Endothelial cell of umbilical vein (primary cell): Measurements from ENCODE around the gene CAV1. TPM values are rescaled to one million over a fixed set of nuclear protein-coding genes. Genes with fewer than 3 reads are reported as not detected.
A peak's percentile ranks its signal among the peaks of the same experiment; 100 is the strongest.

Source experiments
- BruUV-seq: library from RNA; stranded (reverse); fragments of 400-500 nt; replicated peaks from 2 replicates; lab custom pipeline; 2021; lab: Mats Ljungman, UMichigan
- CTCF ChIA-PET: fragments of 300-600, 350-600 bp; sonication (Branson Sonifier 250); formaldehyde crosslinking; loops from one replicate; lab custom pipeline; 2021; ENCODE audit warnings: antibody characterized with exemption, inconsistent platforms; lab: Charles Lee
- POLR2A ChIA-PET: fragments of 300-600, 350-600 bp; sonication (Branson Sonifier 250); formaldehyde crosslinking; loops from one replicate; lab custom pipeline; 2021; ENCODE audit warnings: antibody characterized with exemption, inconsistent platforms; lab: Charles Lee
- DNase-seq: peaks from one replicate; pipeline ENCODE4 v3.0.0-alpha.2; 2011; ENCODE audit warnings: low read depth, low spot score
- FAIRE-seq: peaks from 2 replicates; lab custom pipeline; 2011; peaks lifted over from hg19 to GRCh38; lab: Jason Lieb, UNC
- H2AFZ ChIP-seq: 2 replicates; pipeline ENCODE4 v1.6.0; 2012; ENCODE audit warnings: low read depth, low read length, control low read depth, inconsistent platforms
- H3K27ac ChIP-seq: 2 replicates; pipeline ENCODE4 v1.5.1; 2011; ENCODE audit warnings: low read depth, mild to moderate bottlenecking, control low read depth, low read length, moderate library complexity; ENCODE audit not compliant: insufficient read depth
- H3K27me3 ChIP-seq, 2 experiments: 2 replicates each; pipeline versions ENCODE4 v1.6.0 to v1.6.1; 2011; ENCODE audit warnings: low read length in 2 of 2, mixed read lengths in 1 of 2; ENCODE audit not compliant: control insufficient read depth in 2 of 2, insufficient read depth in 2 of 2
- H3K36me3 ChIP-seq, 2 experiments: 2 replicates in 1 of 2; 3 replicates in 1 of 2; pipeline ENCODE4 v1.5.1; 2011; ENCODE audit warnings: low read length in 2 of 2, mild to moderate bottlenecking in 1 of 2, moderate library complexity in 1 of 2; ENCODE audit not compliant: control insufficient read depth in 2 of 2, insufficient read depth in 2 of 2; ENCODE audit errors: extremely low read depth in 1 of 2
- H3K4me1 ChIP-seq: 3 replicates; pipeline ENCODE4 v1.5.1; 2011; ENCODE audit warnings: mild to moderate bottlenecking, low read length; ENCODE audit not compliant: control insufficient read depth, insufficient read depth; ENCODE audit errors: extremely low read depth
- H3K4me2 ChIP-seq: 2 replicates; pipeline ENCODE4 v1.6.1; 2011; ENCODE audit warnings: low read length, control low read depth, mixed read lengths; ENCODE audit not compliant: insufficient read depth
- H3K4me3 ChIP-seq, 3 experiments: fragments of 200-600 bp in 1 of 3; sonication (generic), shearing (Covaris generic) in 1 of 3; replicated peaks in 1 of 3; 2 replicates each; pipeline ENCODE4 v1.5.1; 2011 to 2016; ENCODE audit warnings: control low read depth in 3 of 3, low read length in 3 of 3, mild to moderate bottlenecking in 2 of 3, inconsistent platforms in 1 of 3, low read depth in 1 of 3, moderate library complexity in 1 of 3; ENCODE audit not compliant: insufficient read depth in 1 of 3
- H3K79me2 ChIP-seq: 2 replicates; pipeline ENCODE4 v1.6.0; 2012; ENCODE audit warnings: low read length, inconsistent platforms; ENCODE audit not compliant: control insufficient read depth, insufficient read depth
- H3K9ac ChIP-seq: replicated peaks from 2 replicates; pipeline ENCODE3; 2011; ENCODE audit warnings: low read length, control low read depth; ENCODE audit not compliant: insufficient read depth; ENCODE audit errors: extremely low read depth
- H3K9me1 ChIP-seq: replicated peaks from 3 replicates; pipeline ENCODE4 v1.6.0; 2011; ENCODE audit warnings: mild to moderate bottlenecking, low read length; ENCODE audit not compliant: control insufficient read depth, insufficient read depth; ENCODE audit errors: extremely low read depth
- H3K9me3 ChIP-seq: replicated peaks from 2 replicates; pipeline ENCODE4 v1.5.1; 2012; ENCODE audit warnings: low read length, inconsistent platforms; ENCODE audit not compliant: control insufficient read depth, insufficient read depth
- H4K20me1 ChIP-seq: replicated peaks from 2 replicates; pipeline ENCODE3; 2011; ENCODE audit warnings: mild to moderate bottlenecking, low read length; ENCODE audit not compliant: control insufficient read depth, insufficient read depth; ENCODE audit errors: extremely low read depth
- GATA2 ChIP-seq: IDR thresholded peaks from 2 replicates; pipeline ENCODE4 v1.7.0; 2011; ENCODE audit warnings: low read depth, mild to moderate bottlenecking, moderate library complexity, mixed read lengths, low read length; ENCODE audit not compliant: insufficient read length, insufficient read depth
- JUN ChIP-seq: IDR thresholded peaks from 2 replicates; pipeline ENCODE4 v1.6.1; 2011; ENCODE audit warnings: borderline replicate concordance, low read depth; ENCODE audit not compliant: insufficient read length, insufficient read depth
- MYC ChIP-seq: IDR thresholded peaks from one replicate; pipeline ENCODE4 v1.6.1; 2011; ENCODE audit warnings: mild to moderate bottlenecking, low read depth, low read length
- POLR2AphosphoS5 ChIP-seq: IDR thresholded peaks from 2 replicates; pipeline ENCODE4 v1.6.1; 2012; ENCODE audit warnings: low read depth, mild to moderate bottlenecking, control low read depth, low read length, moderate library complexity; ENCODE audit not compliant: insufficient read depth
- dilution Hi-C: fragments of 300-500 bp; cut with MboI; formaldehyde crosslinking; loops from one replicate; pipeline ENCODE4 v1.15.0; 2019; ENCODE audit warnings: low sequenced_read_pairs; ENCODE audit not compliant: extremely low pct_ligation_motif_present
- intact Hi-C: fragments of 100-400 bp; cut with micrococcal nuclease; formaldehyde crosslinking; loops from one replicate; pipeline ENCODE4 v1.10.0; 2022
- polyA plus RNA-seq, 4 experiments: library from polyadenylated mRNA; depleted of rRNA in 3 of 4; stranded (reverse) in 3 of 4; unstranded in 1 of 4; fragments of >200 nt; gene quantifications; 2 replicates each; pipeline versions ENCODE4 v1.2.1 to v1.2.3, GENCODE V29; 2011 to 2012; ENCODE audit warnings: missing spikeins in 1 of 4
- total RNA-seq: library from RNA; stranded (reverse); gene quantifications from 2 replicates; pipeline ENCODE4 v1.2.3, GENCODE V29; 2021
- TF ChIP-seq, protein P1 (sequence below): IDR thresholded peaks from 2 replicates; pipeline ENCODE4 v1.6.1; 2011; ENCODE audit not compliant: insufficient read depth, insufficient read length
- TF ChIP-seq, protein P2 (sequence below), 2 donors: IDR thresholded peaks; 1 replicate in 1 of 2; 2 replicates in 1 of 2; pipeline ENCODE4 v1.5.1; 2011; ENCODE audit warnings: low read length in 2 of 2, mild to moderate bottlenecking in 2 of 2, moderate library complexity in 2 of 2, control low read depth in 1 of 2, inconsistent platforms in 1 of 2, low read depth in 1 of 2; ENCODE audit not compliant: insufficient read depth in 1 of 2; ENCODE audit errors: extremely low read depth in 1 of 2

The CAV1 gene
- total and polyA plus RNA-seq, 2 donors (not counting 3 experiments of a cell fraction or from before 2014, with no cell fraction given) = 1,483 to 3,129 TPM

DNA sequence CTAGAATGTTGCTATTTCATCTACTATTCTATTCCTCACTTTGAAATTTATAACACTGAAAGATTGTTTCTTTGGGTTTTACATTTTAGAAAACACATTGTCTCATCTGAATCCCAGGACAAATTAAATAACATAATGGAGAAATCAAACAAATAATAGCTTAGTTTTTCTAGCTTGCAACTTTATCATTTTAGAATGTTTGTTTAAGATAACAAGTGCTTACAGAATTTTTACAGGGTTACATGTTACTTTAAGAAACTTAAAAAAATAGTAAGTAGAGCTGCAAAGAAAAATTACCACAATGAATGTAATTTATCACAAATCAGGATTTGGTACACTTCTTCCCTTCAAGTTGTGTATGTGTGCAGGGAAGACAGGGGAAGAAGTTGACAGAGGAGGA, 14.0 kb upstream of the CAV1 start:
- H3K27me3 ChIP-seq = no peaks in the 10 kb centered on the region
- H3K9ac ChIP-seq = peak overlapping the region; percentile 91
- intact Hi-C loops (loop anchor here (1.0 kb wide), 1 partner anchor 252 kb away; no protein-coding TSS in a partner anchor), dilution Hi-C loops (loop anchor here (25.0 kb wide), 2 partner anchors 173 to 248 kb away; no protein-coding TSS in a partner anchor)
- no peak for FAIRE-seq
- CTCF ChIA-PET = interaction anchor here (1.8 to 2.6 kb wide), 4 partner anchors 9 to 78 kb away, joined by 8 to 13 read pairs (median 11); no protein-coding TSS in a partner anchor
- no peaks in the 10 kb centered on the region for H3K9me1 ChIP-seq
- no peaks in the 10 kb centered on the region for H3K9me3 ChIP-seq
- DNase-seq = peak; percentile 42
- no TSS peak for BruUV-seq
- no peaks in the 10 kb centered on the region for H4K20me1 ChIP-seq
- peak overlapping the region in 1 of 3 experiments; percentile 70 for H3K4me3 ChIP-seq
- H2AFZ ChIP-seq = no peak overlapping the region
- POLR2A ChIA-PET = interaction anchor here (1.1 to 1.5 kb wide), 3 partner anchors 9 to 18 kb away, joined by 3 to 8 read pairs (median 5); no protein-coding TSS in a partner anchor
- H3K79me2 ChIP-seq = peaks cover 4% of the 10 kb centered on the region
- peak overlapping the region; percentile 99 for H3K4me2 ChIP-seq
- H3K36me3 ChIP-seq = peaks cover 0 to 15% of the 10 kb centered on the region in 2 experiments
- H3K27ac ChIP-seq = peak overlapping the region; percentile 96
- H3K4me1 ChIP-seq = peaks cover 55% of the 10 kb centered on the region
- no peak for TF ChIP-seq POLR2AphosphoS5
- TF ChIP-seq, protein P1, sequence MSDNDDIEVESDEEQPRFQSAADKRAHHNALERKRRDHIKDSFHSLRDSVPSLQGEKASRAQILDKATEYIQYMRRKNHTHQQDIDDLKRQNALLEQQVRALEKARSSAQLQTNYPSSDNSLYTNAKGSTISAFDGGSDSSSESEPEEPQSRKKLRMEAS = no peak
- TF ChIP-seq JUN = no peak
- TF ChIP-seq, protein P2, sequence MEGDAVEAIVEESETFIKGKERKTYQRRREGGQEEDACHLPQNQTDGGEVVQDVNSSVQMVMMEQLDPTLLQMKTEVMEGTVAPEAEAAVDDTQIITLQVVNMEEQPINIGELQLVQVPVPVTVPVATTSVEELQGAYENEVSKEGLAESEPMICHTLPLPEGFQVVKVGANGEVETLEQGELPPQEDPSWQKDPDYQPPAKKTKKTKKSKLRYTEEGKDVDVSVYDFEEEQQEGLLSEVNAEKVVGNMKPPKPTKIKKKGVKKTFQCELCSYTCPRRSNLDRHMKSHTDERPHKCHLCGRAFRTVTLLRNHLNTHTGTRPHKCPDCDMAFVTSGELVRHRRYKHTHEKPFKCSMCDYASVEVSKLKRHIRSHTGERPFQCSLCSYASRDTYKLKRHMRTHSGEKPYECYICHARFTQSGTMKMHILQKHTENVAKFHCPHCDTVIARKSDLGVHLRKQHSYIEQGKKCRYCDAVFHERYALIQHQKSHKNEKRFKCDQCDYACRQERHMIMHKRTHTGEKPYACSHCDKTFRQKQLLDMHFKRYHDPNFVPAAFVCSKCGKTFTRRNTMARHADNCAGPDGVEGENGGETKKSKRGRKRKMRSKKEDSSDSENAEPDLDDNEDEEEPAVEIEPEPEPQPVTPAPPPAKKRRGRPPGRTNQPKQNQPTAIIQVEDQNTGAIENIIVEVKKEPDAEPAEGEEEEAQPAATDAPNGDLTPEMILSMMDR (IDR thresholded peaks at IDR 0.05; ENCODE audit: extremely low read depth in 1 of 2, insufficient read depth in 1 of 2, low read depth in 1 of 2, low read length in 2 of 2) = no peak
- TF ChIP-seq GATA2 = no peak
- TF ChIP-seq MYC = no peak
